ENCODE data around the gene POLR2F. TPM values are rescaled to one million over a fixed set of nuclear protein-coding genes. Genes with fewer than 3 reads are reported as not detected.

POLR2F gene
- total RNA-seq, 1 experiment from 2014 or later: 107 TPM

GRCh38 chr22:37951305-37951704, 2.2 kb upstream of the POLR2F start:
- Histone ChIP-seq H3K36me3 (ENCODE audit: control insufficient read depth in 1 of 2, insufficient read depth in 2 of 2, low read length in 2 of 2) (no peaks in the 10 kb centered on the region), H3K4me2 (ENCODE audit: low read length) (no peak overlapping the region), H3K9ac (ENCODE audit: low read length) (no peak overlapping the region), H4K20me1 (ENCODE audit: insufficient read depth) (no peaks in the 10 kb centered on the region), H2AFZ (ENCODE audit: low read depth, low read length, poor library complexity, severe bottlenecking) (no peak overlapping the region), H3K4me1 (ENCODE audit: control insufficient read depth in 1 of 2, insufficient read depth in 2 of 2, low read length in 2 of 2) (peaks cover 7 to 17% of the 10 kb centered on the region in 2 experiments; a peak in 3 of 4 replicates), H3K79me2 (ENCODE audit: insufficient read depth, low read length) (peaks cover 26% of the 10 kb centered on the region), H3K27ac (ENCODE audit: low read depth, low read length) (no peak overlapping the region), H3K27me3 (ENCODE audit: insufficient read depth, low read length) (no peaks in the 10 kb centered on the region), H3K9me2 (ENCODE audit: insufficient read depth) (no peaks in the 10 kb centered on the region), H3K9me3 (ENCODE audit: control insufficient read depth in 1 of 2, insufficient read depth in 1 of 2, low read depth in 1 of 2, low read length in 2 of 2) (no peaks in the 10 kb centered on the region), H3K4me3 (replicated peaks in 1 of 2; ENCODE audit: low read depth in 1 of 2, low read length in 2 of 2) (no peak overlapping the region)
- DNase-seq (ENCODE audit: low read depth, low spot score): no peak
- no peak for ATAC-seq
- no TSS peak for BruUV-seq (replicated peaks)
- ChIA-PET POLR2A (no interaction called here), RAD21 (ENCODE audit: low non-redundant PET in 1 of 2, low total read pairs in 2 of 2, uncharacterized antibody in 2 of 2, unreplicated experiment in 2 of 2) (no interaction called here), CTCF (no interaction called here)
- intact Hi-C loops (cut with micrococcal nuclease): no loop called here
- TF ChIP-seq EZH2 (IDR thresholded peaks at IDR 0.05): no peak
- no peak for TF ChIP-seq JUND (IDR thresholded peaks at IDR 0.05)
- TF ChIP-seq TCF7L2 (IDR thresholded peaks at IDR 0.05; ENCODE audit: borderline replicate concordance, extremely low read depth, insufficient read depth, insufficient read length): no peak
- TF ChIP-seq ZFX (IDR thresholded peaks at IDR 0.05): no peak
- TF ChIP-seq ATF3 (IDR thresholded peaks at IDR 0.05): no peak
- no peak for TF ChIP-seq POLR2AphosphoS5 (IDR thresholded peaks at IDR 0.05; ENCODE audit: low read depth, low read length)
- TF ChIP-seq SP1 (IDR thresholded peaks at IDR 0.05; ENCODE audit: low read depth): no peak
- no peak for TF ChIP-seq SIN3A (IDR thresholded peaks at IDR 0.05; ENCODE audit: low read depth)
- no peak for TF ChIP-seq CTCF (IDR thresholded peaks at IDR 0.05 in 2 of 3, conservative IDR thresholded peaks at IDR 0.05 in 1 of 3; ENCODE audit: borderline replicate concordance in 1 of 3, insufficient read depth in 1 of 3, low read depth in 2 of 3, low read length in 2 of 3)
- no peak for TF ChIP-seq ZNF274 (IDR thresholded peaks at IDR 0.05; ENCODE audit: low read depth, low read length)
- no peak for TF ChIP-seq CBX3 (IDR thresholded peaks at IDR 0.05; ENCODE audit: low read depth)
- no peak for TF ChIP-seq RAD21 (IDR thresholded peaks at IDR 0.05; ENCODE audit: low read depth)
- TF ChIP-seq ZBTB33 (IDR thresholded peaks at IDR 0.05; ENCODE audit: extremely low read depth, insufficient replicate concordance, low read length): no peak
- TF ChIP-seq, protein P1, sequence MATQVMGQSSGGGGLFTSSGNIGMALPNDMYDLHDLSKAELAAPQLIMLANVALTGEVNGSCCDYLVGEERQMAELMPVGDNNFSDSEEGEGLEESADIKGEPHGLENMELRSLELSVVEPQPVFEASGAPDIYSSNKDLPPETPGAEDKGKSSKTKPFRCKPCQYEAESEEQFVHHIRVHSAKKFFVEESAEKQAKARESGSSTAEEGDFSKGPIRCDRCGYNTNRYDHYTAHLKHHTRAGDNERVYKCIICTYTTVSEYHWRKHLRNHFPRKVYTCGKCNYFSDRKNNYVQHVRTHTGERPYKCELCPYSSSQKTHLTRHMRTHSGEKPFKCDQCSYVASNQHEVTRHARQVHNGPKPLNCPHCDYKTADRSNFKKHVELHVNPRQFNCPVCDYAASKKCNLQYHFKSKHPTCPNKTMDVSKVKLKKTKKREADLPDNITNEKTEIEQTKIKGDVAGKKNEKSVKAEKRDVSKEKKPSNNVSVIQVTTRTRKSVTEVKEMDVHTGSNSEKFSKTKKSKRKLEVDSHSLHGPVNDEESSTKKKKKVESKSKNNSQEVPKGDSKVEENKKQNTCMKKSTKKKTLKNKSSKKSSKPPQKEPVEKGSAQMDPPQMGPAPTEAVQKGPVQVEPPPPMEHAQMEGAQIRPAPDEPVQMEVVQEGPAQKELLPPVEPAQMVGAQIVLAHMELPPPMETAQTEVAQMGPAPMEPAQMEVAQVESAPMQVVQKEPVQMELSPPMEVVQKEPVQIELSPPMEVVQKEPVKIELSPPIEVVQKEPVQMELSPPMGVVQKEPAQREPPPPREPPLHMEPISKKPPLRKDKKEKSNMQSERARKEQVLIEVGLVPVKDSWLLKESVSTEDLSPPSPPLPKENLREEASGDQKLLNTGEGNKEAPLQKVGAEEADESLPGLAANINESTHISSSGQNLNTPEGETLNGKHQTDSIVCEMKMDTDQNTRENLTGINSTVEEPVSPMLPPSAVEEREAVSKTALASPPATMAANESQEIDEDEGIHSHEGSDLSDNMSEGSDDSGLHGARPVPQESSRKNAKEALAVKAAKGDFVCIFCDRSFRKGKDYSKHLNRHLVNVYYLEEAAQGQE (IDR thresholded peaks at IDR 0.05; ENCODE audit: low read depth): no peak
- no peak for TF ChIP-seq FOSL1 (IDR thresholded peaks at IDR 0.05; ENCODE audit: low read depth)
- no peak for TF ChIP-seq ELF1 (IDR thresholded peaks at IDR 0.05; ENCODE audit: borderline replicate concordance, low read depth)
- no peak for TF ChIP-seq MAX (IDR thresholded peaks at IDR 0.05)
